ENCODE measurements around the gene PLCD3.
A peak's percentile ranks its signal among the peaks of the same experiment; 100 is the strongest.

Gene PLCD3

GRCh38 chr17:45149037-45149668, 16.8 kb upstream of the PLCD3 start:
- no peak for DNase-seq (ENCODE audit: extremely low read depth, low read depth)
- H3K4me3 ChIP-seq (replicated peaks; ENCODE audit: low read depth, low read length) = peak overlapping the region; percentile 89
- TF ChIP-seq CTCF (IDR thresholded peaks at IDR 0.05; ENCODE audit: low read depth, low read length, missing control alignments) = peak; percentile 88

GRCh38 chr17:45148183-45149036, 16.1 kb upstream of the PLCD3 start, which contains the start of gene HEXIM1:
Gene HEXIM1 (plus strand): TSS chr17:45148475. CDS start chr17:45149191, 716 bp downstream.
- peak; percentile 97 for DNase-seq (ENCODE audit: extremely low read depth, low read depth)
- peak within 1 kb of the TSS; percentile 89 for H3K4me3 ChIP-seq (replicated peaks; ENCODE audit: low read depth, low read length)
- TF ChIP-seq CTCF (IDR thresholded peaks at IDR 0.05; ENCODE audit: low read depth, low read length, missing control alignments) = no peak

GRCh38 chr17:45147581-45148182, 15.4 kb upstream of the PLCD3 start:
- TF ChIP-seq CTCF (IDR thresholded peaks at IDR 0.05; ENCODE audit: low read depth, low read length, missing control alignments) = no peak
- H3K4me3 ChIP-seq (replicated peaks; ENCODE audit: low read depth, low read length) = peak overlapping the region; percentile 63
- DNase-seq (ENCODE audit: extremely low read depth, low read depth) = peak; percentile 91

- peak overlapping the region; percentile 63 for H3K4me3 ChIP-seq (replicated peaks; ENCODE audit: low read depth, low read length)
- TF ChIP-seq CTCF (IDR thresholded peaks at IDR 0.05; ENCODE audit: low read depth, low read length, missing control alignments) = no peak
- no peak for DNase-seq (ENCODE audit: extremely low read depth, low read depth)
Measured at GRCh38 chr17:45146890-45147580, 14.7 kb upstream of the PLCD3 start.

GRCh38 chr17:45146592-45146889, 14.2 kb upstream of the PLCD3 start:
- no peak for TF ChIP-seq CTCF (IDR thresholded peaks at IDR 0.05; ENCODE audit: low read depth, low read length, missing control alignments)
- DNase-seq (ENCODE audit: extremely low read depth, low read depth) = no peak
- H3K4me3 ChIP-seq (replicated peaks; ENCODE audit: low read depth, low read length) = peak overlapping the region; percentile 63

- no peak for DNase-seq (ENCODE audit: extremely low read depth, low read depth)
- no peak for TF ChIP-seq CTCF (IDR thresholded peaks at IDR 0.05; ENCODE audit: low read depth, low read length, missing control alignments)
- no peak overlapping the region for H3K4me3 ChIP-seq (replicated peaks; ENCODE audit: low read depth, low read length)
Measured at GRCh38 chr17:45146166-45146565, 13.9 kb upstream of the PLCD3 start.

Data from HFF-Myc (cell line).